ENCODE data around the gene CRTAC1.
A peak's percentile ranks its signal among the peaks of the same experiment; 100 is the strongest.

The CRTAC1 gene

GRCh38 chr10:97922022-97922758, 108.2 kb downstream of the CRTAC1 start:
- no peak for DNase-seq

- no peak for DNase-seq
These were observed 108.8 kb downstream of the CRTAC1 start for GRCh38 chr10:97921581-97922021.

GRCh38 chr10:97920865-97921264, 109.6 kb downstream of the CRTAC1 start:
- no peak for DNase-seq

GRCh38 chr10:97919012-97919411, 111.4 kb downstream of the CRTAC1 start:
- no peak for DNase-seq

GRCh38 chr10:97916586-97916985, 113.8 kb downstream of the CRTAC1 start:
- DNase-seq: no peak

- no peak for DNase-seq
These were observed 114.9 kb downstream of the CRTAC1 start for GRCh38 chr10:97915346-97916131.

GRCh38 chr10:97914837-97915211, 115.6 kb downstream of the CRTAC1 start:
- DNase-seq: peak; percentile 51

GRCh38 chr10:97914171-97914836, 116.1 kb downstream of the CRTAC1 start:
- DNase-seq: no peak

GRCh38 chr10:97913614-97914013, 116.8 kb downstream of the CRTAC1 start:
- no peak for DNase-seq

GRCh38 chr10:97913193-97913592, 117.2 kb downstream of the CRTAC1 start:
- no peak for DNase-seq

GRCh38 chr10:97911217-97911616, 119.2 kb downstream of the CRTAC1 start:
- no peak for DNase-seq

- DNase-seq: no peak
These were observed 119.8 kb downstream of the CRTAC1 start for GRCh38 chr10:97910661-97911060.

- DNase-seq: no peak
These were observed 122.6 kb downstream of the CRTAC1 start for GRCh38 chr10:97907830-97908229.

GRCh38 chr10:97907211-97907610, 123.2 kb downstream of the CRTAC1 start:
- DNase-seq: no peak

GRCh38 chr10:97905276-97905675, 125.1 kb downstream of the CRTAC1 start:
- DNase-seq: no peak

GRCh38 chr10:97904576-97904975, 125.8 kb downstream of the CRTAC1 start:
- no peak for DNase-seq

- no peak for DNase-seq
These were observed 126.4 kb downstream of the CRTAC1 start for GRCh38 chr10:97904018-97904381.

GRCh38 chr10:97903128-97904017, 127.0 kb downstream of the CRTAC1 start:
- DNase-seq: no peak

GRCh38 chr10:97901381-97901780, 129.0 kb downstream of the CRTAC1 start:
- no peak for DNase-seq

GRCh38 chr10:97898429-97898828, 132.0 kb downstream of the CRTAC1 start:
- DNase-seq: no peak

GRCh38 chr10:97896756-97897358, 133.6 kb downstream of the CRTAC1 start:
- no peak for DNase-seq

- no peak for DNase-seq
These were observed 134.5 kb downstream of the CRTAC1 start for GRCh38 chr10:97895915-97896314.
